ENCODE results near the gene IMMT.

The IMMT gene

DNA sequence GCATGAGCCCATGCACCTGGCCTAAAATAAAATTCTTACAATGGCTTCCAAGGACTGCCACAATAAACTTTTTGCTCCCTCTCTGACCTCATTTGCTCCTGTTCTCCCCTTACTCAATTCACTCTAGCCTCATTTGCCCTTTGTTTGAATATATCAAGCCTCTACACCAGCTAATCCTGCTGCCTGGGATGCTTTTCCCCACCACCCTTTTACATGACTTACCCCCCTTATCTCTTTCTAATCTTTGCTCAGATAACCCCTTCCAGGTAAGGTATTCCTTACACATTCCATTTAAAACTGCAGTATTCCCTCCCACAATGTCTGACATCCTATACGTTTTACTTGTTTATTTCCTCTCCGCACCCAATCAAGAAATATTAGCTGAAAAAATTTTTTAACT is 22.7 kb downstream of the IMMT start:
- DNase-seq (ENCODE audit: extremely low read depth, low read depth), result no peak
- TF ChIP-seq, protein P1, sequence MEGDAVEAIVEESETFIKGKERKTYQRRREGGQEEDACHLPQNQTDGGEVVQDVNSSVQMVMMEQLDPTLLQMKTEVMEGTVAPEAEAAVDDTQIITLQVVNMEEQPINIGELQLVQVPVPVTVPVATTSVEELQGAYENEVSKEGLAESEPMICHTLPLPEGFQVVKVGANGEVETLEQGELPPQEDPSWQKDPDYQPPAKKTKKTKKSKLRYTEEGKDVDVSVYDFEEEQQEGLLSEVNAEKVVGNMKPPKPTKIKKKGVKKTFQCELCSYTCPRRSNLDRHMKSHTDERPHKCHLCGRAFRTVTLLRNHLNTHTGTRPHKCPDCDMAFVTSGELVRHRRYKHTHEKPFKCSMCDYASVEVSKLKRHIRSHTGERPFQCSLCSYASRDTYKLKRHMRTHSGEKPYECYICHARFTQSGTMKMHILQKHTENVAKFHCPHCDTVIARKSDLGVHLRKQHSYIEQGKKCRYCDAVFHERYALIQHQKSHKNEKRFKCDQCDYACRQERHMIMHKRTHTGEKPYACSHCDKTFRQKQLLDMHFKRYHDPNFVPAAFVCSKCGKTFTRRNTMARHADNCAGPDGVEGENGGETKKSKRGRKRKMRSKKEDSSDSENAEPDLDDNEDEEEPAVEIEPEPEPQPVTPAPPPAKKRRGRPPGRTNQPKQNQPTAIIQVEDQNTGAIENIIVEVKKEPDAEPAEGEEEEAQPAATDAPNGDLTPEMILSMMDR (IDR thresholded peaks at IDR 0.05; ENCODE audit: low read depth, low read length, missing control alignments), result no peak

DNA sequence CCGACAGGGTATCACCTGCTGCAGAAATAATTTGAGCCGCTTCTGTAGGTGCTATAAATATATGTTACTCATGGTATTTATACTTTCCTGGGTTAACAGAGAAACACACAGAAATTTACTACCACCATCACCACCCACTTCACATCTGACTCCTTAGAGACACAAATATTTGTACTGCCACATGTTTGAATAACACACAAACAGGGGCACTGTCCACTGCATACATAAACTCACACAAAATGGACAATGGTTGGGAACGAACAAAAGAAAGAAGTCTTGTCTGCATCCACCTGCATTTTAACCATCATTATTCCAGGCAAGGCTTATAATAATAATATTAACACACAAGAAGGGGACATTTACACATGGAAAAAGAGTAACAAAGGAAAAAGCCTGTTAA is 24.0 kb downstream of the IMMT start:
- no peak overlapping the region for H3K4me3 ChIP-seq (replicated peaks; ENCODE audit: low read depth, low read length)
- DNase-seq (ENCODE audit: extremely low read depth, low read depth), result no peak
- TF ChIP-seq, protein P1 (IDR thresholded peaks at IDR 0.05; ENCODE audit: low read depth, low read length, missing control alignments), result no peak

More for the DNA sequence above, 22.7 kb downstream of the IMMT start:
- no peak overlapping the region for H3K4me3 ChIP-seq (replicated peaks; ENCODE audit: low read depth, low read length)

DNA sequence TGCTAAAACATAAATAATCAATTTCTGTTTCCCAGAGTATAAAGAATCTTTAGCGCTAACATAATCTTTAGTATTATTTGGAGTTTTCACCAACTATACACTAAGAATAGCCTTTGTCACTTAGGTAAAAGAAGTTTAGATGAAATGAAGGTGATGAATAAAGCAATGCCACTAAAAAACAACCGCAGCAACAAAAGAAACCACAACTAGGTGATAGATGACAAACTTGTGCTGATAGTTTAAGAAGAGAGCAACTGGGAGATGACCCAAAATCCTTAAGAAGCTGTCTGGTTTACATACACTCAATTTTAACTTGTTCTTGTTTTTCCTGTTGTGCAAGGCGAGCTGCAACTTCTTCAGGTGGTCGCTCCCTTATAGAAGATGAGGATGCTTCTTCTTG is 24.8 kb downstream of the IMMT start:
- TF ChIP-seq, protein P1 (IDR thresholded peaks at IDR 0.05; ENCODE audit: low read depth, low read length, missing control alignments), result no peak
- no peak for DNase-seq (ENCODE audit: extremely low read depth, low read depth)
- no peak overlapping the region for H3K4me3 ChIP-seq (replicated peaks; ENCODE audit: low read depth, low read length)

DNA sequence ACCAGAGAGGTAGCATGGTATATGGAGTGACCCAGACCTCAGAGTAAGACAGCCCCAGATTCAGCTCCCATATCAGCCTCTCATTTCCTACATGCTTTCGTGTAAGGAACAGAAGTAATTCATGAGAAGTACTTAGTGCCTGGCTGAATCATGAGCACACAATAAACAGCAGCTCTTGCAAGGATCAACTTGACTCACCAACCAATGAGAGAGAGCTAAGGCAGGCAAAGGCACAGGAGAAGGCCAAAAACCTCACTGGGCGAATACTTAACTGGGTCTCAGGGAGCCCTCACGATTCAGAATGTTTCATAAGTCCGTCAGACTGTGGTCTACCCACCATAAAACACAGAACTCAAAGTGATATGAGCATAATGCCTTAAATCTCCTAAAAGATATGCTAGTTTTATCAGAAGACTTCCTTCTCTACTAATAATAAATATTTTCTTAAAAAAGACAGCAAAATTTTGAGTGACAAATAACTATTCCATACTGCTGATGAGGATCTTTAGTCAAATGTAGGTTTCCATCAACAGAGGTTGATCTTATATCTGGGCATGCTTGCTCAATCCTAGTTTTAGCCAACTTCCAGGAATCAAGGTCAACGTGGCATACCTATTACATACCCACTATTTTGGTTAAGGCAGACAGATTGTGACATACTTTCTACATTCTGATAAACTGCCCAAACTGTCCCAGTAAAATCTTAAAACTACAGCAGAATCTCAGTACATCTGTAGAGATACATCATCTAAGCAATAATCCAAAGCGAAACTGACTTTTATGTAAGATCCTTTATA is 34.9 kb downstream of the IMMT start:
- no peak overlapping the region for H3K4me3 ChIP-seq (replicated peaks; ENCODE audit: low read depth, low read length)
- TF ChIP-seq, protein P1 (IDR thresholded peaks at IDR 0.05; ENCODE audit: low read depth, low read length, missing control alignments), result no peak
- no peak for DNase-seq (ENCODE audit: extremely low read depth, low read depth)

DNA sequence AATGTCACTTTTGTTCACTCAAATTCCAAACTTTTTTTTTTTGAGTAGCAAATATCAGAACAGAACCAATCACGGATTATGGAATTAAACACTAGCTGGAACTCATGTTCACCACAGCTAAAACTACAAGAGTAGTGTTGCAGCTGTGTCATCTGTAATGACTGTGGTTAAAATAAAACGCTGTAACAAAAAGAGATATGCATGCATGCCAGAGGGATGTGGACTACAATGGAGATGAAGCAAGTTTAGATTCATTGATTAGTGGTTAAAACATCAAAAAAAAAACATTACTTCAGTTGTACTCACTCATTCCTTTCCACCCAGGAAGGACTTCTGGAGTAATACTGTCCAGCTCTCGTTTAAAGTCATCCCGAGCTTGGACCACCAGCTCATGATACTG is 37.0 kb downstream of the IMMT start:
- no peak for DNase-seq (ENCODE audit: extremely low read depth, low read depth)
- no peak overlapping the region for H3K4me3 ChIP-seq (replicated peaks; ENCODE audit: low read depth, low read length)
- TF ChIP-seq, protein P1 (IDR thresholded peaks at IDR 0.05; ENCODE audit: low read depth, low read length, missing control alignments), result no peak

DNA sequence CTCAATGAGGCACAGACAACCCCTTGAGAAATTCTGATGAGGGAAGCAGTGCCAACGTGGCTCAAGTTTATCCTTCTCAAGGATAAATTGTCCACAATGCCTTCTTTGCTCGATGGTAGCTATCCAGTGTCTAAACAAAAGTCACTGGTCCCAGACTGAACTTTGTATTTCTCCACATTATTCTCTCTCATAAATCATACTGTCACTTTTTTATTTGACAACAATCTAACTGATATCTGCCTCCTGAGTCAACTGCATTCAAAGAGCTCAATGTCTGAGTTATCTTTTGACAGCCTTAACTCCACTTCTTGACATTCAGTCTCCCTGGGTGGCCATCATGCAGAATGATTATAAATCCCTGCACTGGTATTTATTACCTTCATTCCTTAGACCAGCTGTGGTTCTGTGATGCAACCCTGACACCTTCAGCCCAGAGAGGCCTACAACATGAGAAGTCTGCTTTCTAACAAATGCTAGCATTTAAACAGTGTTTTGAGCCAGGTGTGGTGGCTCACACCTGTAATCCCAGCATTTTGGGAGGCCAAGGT is 38.2 kb downstream of the IMMT start:
- DNase-seq (ENCODE audit: extremely low read depth, low read depth), result no peak
- TF ChIP-seq, protein P1 (IDR thresholded peaks at IDR 0.05; ENCODE audit: low read depth, low read length, missing control alignments), result no peak
- H3K4me3 ChIP-seq (replicated peaks; ENCODE audit: low read depth, low read length), result no peak overlapping the region

Measured in HFF-Myc (cell line).